ENCODE data around the gene ANAPC4.

The ANAPC4 gene

DNA sequence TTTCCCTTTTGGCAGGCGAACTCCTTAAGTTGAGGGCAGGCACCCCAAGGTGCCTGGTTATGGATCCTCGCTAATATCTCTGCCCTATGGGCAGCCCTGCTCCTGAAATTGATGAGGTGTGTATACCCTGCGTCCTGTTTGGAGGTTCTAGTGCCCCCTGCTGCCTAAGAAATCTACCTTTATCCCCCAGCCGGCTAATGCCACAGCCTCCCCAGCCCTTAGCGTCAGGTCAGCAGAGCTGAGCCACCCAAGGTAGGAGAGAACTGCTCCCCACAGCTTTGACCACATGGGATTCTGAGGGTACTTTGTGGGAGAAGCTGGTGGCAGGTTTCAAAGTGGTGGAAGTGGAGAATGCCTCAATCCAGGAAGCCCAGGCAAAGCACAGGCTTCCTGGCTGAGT, 50.8 kb downstream of the ANAPC4 start:
- DNase-seq (ENCODE audit: extremely low spot score), result no peak
- CTCF ChIA-PET, result no interaction called here

GRCh38 chr4:25430630-25431029, 53.6 kb downstream of the ANAPC4 start:
- no peak for DNase-seq (ENCODE audit: extremely low spot score)
- ChIA-PET POLR2A (no interaction called here), CTCF (interaction anchor here (1.6 kb wide), 1 partner anchor 11 kb away, joined by 4 read pairs; no protein-coding TSS in a partner anchor)
- no peak for TF ChIP-seq ZNF384 (IDR thresholded peaks at IDR 0.05)
- TF ChIP-seq CTBP1 (IDR thresholded peaks at IDR 0.05; ENCODE audit: borderline replicate concordance), result no peak
- TF ChIP-seq LEF1 (IDR thresholded peaks at IDR 0.05; ENCODE audit: borderline replicate concordance), result no peak
- no peak for TF ChIP-seq NFRKB (IDR thresholded peaks at IDR 0.05)
- TF ChIP-seq L3MBTL2 (conservative IDR thresholded peaks at IDR 0.05), result no peak
- TF ChIP-seq ELF4 (IDR thresholded peaks at IDR 0.05), result no peak
- no peak for TF ChIP-seq FOXA1 (IDR thresholded peaks at IDR 0.05)
- no peak for TF ChIP-seq ARNT (IDR thresholded peaks at IDR 0.05)
- TF ChIP-seq TARDBP (IDR thresholded peaks at IDR 0.05), result no peak

More for the DNA sequence above, 50.8 kb downstream of the ANAPC4 start:
- POLR2A ChIA-PET, result no interaction called here
- TF ChIP-seq TARDBP (IDR thresholded peaks at IDR 0.05) (no peak), ARNT (IDR thresholded peaks at IDR 0.05) (no peak), BHLHE40 (IDR thresholded peaks at IDR 0.05; ENCODE audit: borderline replicate concordance) (no peak), FOXA1 (IDR thresholded peaks at IDR 0.05) (no peak)

GRCh38 chr4:25433966-25434827, 57.1 kb downstream of the ANAPC4 start:
- ChIA-PET POLR2A (no interaction called here), CTCF (no interaction called here)
- DNase-seq (ENCODE audit: extremely low spot score), result no peak
- TF ChIP-seq ELF4 (IDR thresholded peaks at IDR 0.05) (no peak), FOXA1 (IDR thresholded peaks at IDR 0.05) (no peak), ZNF384 (IDR thresholded peaks at IDR 0.05) (no peak), FOXK2 (IDR thresholded peaks at IDR 0.05) (no peak), ARNT (IDR thresholded peaks at IDR 0.05) (no peak), TARDBP (IDR thresholded peaks at IDR 0.05) (no peak), CTBP1 (IDR thresholded peaks at IDR 0.05; ENCODE audit: borderline replicate concordance) (no peak), FOXM1 (IDR thresholded peaks at IDR 0.05; ENCODE audit: borderline replicate concordance) (no peak), HDGF (IDR thresholded peaks at IDR 0.05; ENCODE audit: borderline replicate concordance) (no peak), SUZ12 (IDR thresholded peaks at IDR 0.05) (no peak), SP1 (IDR thresholded peaks at IDR 0.05) (no peak), BHLHE40 (IDR thresholded peaks at IDR 0.05; ENCODE audit: borderline replicate concordance) (no peak), LEF1 (IDR thresholded peaks at IDR 0.05; ENCODE audit: borderline replicate concordance) (no peak), NFRKB (IDR thresholded peaks at IDR 0.05) (no peak), L3MBTL2 (conservative IDR thresholded peaks at IDR 0.05) (no peak)
- TF ChIP-seq, protein P1, sequence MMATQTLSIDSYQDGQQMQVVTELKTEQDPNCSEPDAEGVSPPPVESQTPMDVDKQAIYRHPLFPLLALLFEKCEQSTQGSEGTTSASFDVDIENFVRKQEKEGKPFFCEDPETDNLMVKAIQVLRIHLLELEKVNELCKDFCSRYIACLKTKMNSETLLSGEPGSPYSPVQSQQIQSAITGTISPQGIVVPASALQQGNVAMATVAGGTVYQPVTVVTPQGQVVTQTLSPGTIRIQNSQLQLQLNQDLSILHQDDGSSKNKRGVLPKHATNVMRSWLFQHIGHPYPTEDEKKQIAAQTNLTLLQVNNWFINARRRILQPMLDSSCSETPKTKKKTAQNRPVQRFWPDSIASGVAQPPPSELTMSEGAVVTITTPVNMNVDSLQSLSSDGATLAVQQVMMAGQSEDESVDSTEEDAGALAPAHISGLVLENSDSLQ (IDR thresholded peaks at IDR 0.05), result no peak

GRCh38 chr4:25437926-25438325, 60.9 kb downstream of the ANAPC4 start:
- POLR2A ChIA-PET, result no interaction called here
- DNase-seq (ENCODE audit: extremely low spot score), result no peak
- CTCF ChIA-PET, result no interaction called here
- no peak for TF ChIP-seq TARDBP (IDR thresholded peaks at IDR 0.05)
- no peak for TF ChIP-seq FOXA1 (IDR thresholded peaks at IDR 0.05)
- no peak for TF ChIP-seq LEF1 (IDR thresholded peaks at IDR 0.05; ENCODE audit: borderline replicate concordance)
- no peak for TF ChIP-seq CTBP1 (IDR thresholded peaks at IDR 0.05; ENCODE audit: borderline replicate concordance)
- TF ChIP-seq, protein P1 (IDR thresholded peaks at IDR 0.05), result no peak
- no peak for TF ChIP-seq SP1 (IDR thresholded peaks at IDR 0.05)
- no peak for TF ChIP-seq FOXK2 (IDR thresholded peaks at IDR 0.05)
- no peak for TF ChIP-seq SUZ12 (IDR thresholded peaks at IDR 0.05)
- no peak for TF ChIP-seq L3MBTL2 (conservative IDR thresholded peaks at IDR 0.05)
- TF ChIP-seq ELF4 (IDR thresholded peaks at IDR 0.05), result no peak
- no peak for TF ChIP-seq NFRKB (IDR thresholded peaks at IDR 0.05)
- TF ChIP-seq FOXM1 (IDR thresholded peaks at IDR 0.05; ENCODE audit: borderline replicate concordance), result no peak
- TF ChIP-seq ARNT (IDR thresholded peaks at IDR 0.05), result no peak
- TF ChIP-seq BHLHE40 (IDR thresholded peaks at IDR 0.05; ENCODE audit: borderline replicate concordance), result no peak
- no peak for TF ChIP-seq HDGF (IDR thresholded peaks at IDR 0.05; ENCODE audit: borderline replicate concordance)
- no peak for TF ChIP-seq ZNF384 (IDR thresholded peaks at IDR 0.05)

GRCh38 chr4:25439918-25440477, 62.9 kb downstream of the ANAPC4 start:
- TF ChIP-seq NFRKB (IDR thresholded peaks at IDR 0.05), result no peak
- TF ChIP-seq ELF4 (IDR thresholded peaks at IDR 0.05), result no peak
- CTCF ChIA-PET, result interaction anchor here (0.6 to 4.1 kb wide), 8 partner anchors 8 to 966 kb away, joined by 3 to 31 read pairs (median 4); no protein-coding TSS in a partner anchor
- POLR2A ChIA-PET, result no interaction called here
- peak; percentile 60 for DNase-seq (ENCODE audit: extremely low spot score)

DNA sequence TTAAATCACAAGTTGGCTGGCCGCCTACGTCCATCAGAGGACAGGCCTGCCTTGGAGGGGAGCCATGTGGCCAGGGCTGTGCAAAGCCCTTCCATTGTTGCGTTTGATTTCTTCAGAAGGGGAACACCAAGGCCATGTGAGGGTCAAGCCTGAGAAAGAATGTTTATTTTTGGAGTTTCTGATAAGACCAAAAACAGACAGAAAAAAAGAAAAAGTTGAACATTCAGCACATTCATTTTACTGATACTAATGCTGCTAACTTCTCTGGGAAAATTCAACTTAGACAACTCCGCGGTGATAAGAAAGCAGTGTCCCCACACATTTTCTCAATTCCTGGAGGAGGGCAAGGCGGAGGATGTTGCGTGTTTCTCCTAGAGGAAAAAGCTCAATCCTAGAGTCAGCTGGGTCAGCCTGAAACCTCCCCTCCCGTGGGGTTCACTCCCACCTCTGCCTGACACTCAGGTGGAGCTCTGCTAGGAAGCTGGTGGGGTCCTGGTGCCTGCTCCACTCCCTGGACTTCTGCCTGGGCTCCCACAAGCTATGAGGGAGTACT, 63.5 kb downstream of the ANAPC4 start:
- no peak for DNase-seq (ENCODE audit: extremely low spot score)
- TF ChIP-seq ELF4 (IDR thresholded peaks at IDR 0.05) (no peak), FOXM1 (IDR thresholded peaks at IDR 0.05; ENCODE audit: borderline replicate concordance) (no peak), CTBP1 (IDR thresholded peaks at IDR 0.05; ENCODE audit: borderline replicate concordance) (no peak), ZNF384 (IDR thresholded peaks at IDR 0.05) (no peak), SP1 (IDR thresholded peaks at IDR 0.05) (no peak), HDGF (IDR thresholded peaks at IDR 0.05; ENCODE audit: borderline replicate concordance) (no peak), FOXA1 (IDR thresholded peaks at IDR 0.05) (no peak), FOXK2 (IDR thresholded peaks at IDR 0.05) (no peak), L3MBTL2 (conservative IDR thresholded peaks at IDR 0.05) (no peak), ARNT (IDR thresholded peaks at IDR 0.05) (no peak), NFRKB (IDR thresholded peaks at IDR 0.05) (no peak), BHLHE40 (IDR thresholded peaks at IDR 0.05; ENCODE audit: borderline replicate concordance) (no peak), SUZ12 (IDR thresholded peaks at IDR 0.05) (no peak), TARDBP (IDR thresholded peaks at IDR 0.05) (no peak), LEF1 (IDR thresholded peaks at IDR 0.05; ENCODE audit: borderline replicate concordance) (no peak)
- TF ChIP-seq, protein P1 (IDR thresholded peaks at IDR 0.05), result no peak
- ChIA-PET POLR2A (no interaction called here), CTCF (interaction anchor here (0.6 to 4.1 kb wide), 9 partner anchors 7 to 967 kb away, joined by 3 to 31 read pairs (median 3); no protein-coding TSS in a partner anchor)

Measured in HEK293T (cell line).